Neural crest cell (in vitro differentiated cells): ENCODE measurements around the gene GAD2. TPM values are rescaled to one million over a fixed set of nuclear protein-coding genes. Genes with fewer than 3 reads are reported as not detected.

ENCODE experiments used
- DNase-seq: peaks from one replicate; pipeline ENCODE4 v3.0.0; 2021; ENCODE audit warnings: low read depth, mixed read lengths, low spot score
- H3K27ac Mint-ChIP-seq: one replicate; pipeline ENCODE4 v1.8.0; 2021; ENCODE audit warnings: mild to moderate bottlenecking, mixed read lengths; ENCODE audit not compliant: unreplicated experiment
- H3K27me3 Mint-ChIP-seq: 2 replicates; pipeline ENCODE4 v1.8.0; 2021; ENCODE audit warnings: low read depth, mild to moderate bottlenecking, mixed read lengths
- H3K36me3 Mint-ChIP-seq: 2 replicates; pipeline ENCODE4 v1.8.0; 2021; ENCODE audit warnings: low read depth, mild to moderate bottlenecking, mixed read lengths
- H3K4me1 Mint-ChIP-seq: 2 replicates; pipeline ENCODE4 v1.8.0; 2021; ENCODE audit warnings: mixed read lengths
- H3K4me3 Mint-ChIP-seq: one replicate; pipeline ENCODE4 v1.8.0; 2021; ENCODE audit warnings: mild to moderate bottlenecking, mixed read lengths
- H3K9me3 Mint-ChIP-seq: 2 replicates; pipeline ENCODE4 v1.8.0; 2021; ENCODE audit warnings: mixed read lengths
- total RNA-seq: library from RNA; stranded (reverse); gene quantifications from 2 replicates; pipeline ENCODE4 v1.2.1, GENCODE V29; 2021
- TF ChIP-seq, protein P1 (sequence below): fragments of 200-600 bp; sonication (generic); conservative IDR thresholded peaks from 2 replicates; pipeline ENCODE4 v1.5.0; 2021; ENCODE audit warnings: antibody characterized with exemption, mild to moderate bottlenecking

GAD2 gene
- total RNA-seq, 1 donor from 2014 or later = 0.14 TPM

DNA sequence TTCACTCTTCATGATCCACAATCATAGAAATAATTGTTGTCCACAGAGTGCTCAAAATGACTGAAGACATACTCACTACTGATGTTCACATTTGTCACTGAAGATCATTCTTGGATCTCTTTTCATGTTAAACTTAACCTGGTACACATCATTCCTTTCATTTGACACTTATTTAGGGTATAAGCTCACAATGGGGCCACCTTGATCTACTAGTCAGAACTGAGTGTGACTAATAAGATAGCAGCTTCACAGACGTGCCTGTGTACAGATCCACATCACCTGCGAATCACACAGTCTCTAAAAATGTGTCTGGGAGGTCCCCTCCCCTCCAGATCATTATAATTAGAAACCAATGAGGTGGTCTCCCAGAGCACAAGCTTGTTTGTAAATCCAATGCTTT is 21.8 kb downstream of the GAD2 start:
- Mint-ChIP-seq H3K36me3 (no peaks in the 10 kb centered on the region), H3K27ac (no peak overlapping the region), H3K27me3 (peaks cover 25% of the 10 kb centered on the region), H3K4me1 (peaks cover 8% of the 10 kb centered on the region), H3K4me3 (no peak overlapping the region), H3K9me3 (no peaks in the 10 kb centered on the region)
- DNase-seq = no peak
- TF ChIP-seq, protein P1, sequence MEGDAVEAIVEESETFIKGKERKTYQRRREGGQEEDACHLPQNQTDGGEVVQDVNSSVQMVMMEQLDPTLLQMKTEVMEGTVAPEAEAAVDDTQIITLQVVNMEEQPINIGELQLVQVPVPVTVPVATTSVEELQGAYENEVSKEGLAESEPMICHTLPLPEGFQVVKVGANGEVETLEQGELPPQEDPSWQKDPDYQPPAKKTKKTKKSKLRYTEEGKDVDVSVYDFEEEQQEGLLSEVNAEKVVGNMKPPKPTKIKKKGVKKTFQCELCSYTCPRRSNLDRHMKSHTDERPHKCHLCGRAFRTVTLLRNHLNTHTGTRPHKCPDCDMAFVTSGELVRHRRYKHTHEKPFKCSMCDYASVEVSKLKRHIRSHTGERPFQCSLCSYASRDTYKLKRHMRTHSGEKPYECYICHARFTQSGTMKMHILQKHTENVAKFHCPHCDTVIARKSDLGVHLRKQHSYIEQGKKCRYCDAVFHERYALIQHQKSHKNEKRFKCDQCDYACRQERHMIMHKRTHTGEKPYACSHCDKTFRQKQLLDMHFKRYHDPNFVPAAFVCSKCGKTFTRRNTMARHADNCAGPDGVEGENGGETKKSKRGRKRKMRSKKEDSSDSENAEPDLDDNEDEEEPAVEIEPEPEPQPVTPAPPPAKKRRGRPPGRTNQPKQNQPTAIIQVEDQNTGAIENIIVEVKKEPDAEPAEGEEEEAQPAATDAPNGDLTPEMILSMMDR = no peak

DNA sequence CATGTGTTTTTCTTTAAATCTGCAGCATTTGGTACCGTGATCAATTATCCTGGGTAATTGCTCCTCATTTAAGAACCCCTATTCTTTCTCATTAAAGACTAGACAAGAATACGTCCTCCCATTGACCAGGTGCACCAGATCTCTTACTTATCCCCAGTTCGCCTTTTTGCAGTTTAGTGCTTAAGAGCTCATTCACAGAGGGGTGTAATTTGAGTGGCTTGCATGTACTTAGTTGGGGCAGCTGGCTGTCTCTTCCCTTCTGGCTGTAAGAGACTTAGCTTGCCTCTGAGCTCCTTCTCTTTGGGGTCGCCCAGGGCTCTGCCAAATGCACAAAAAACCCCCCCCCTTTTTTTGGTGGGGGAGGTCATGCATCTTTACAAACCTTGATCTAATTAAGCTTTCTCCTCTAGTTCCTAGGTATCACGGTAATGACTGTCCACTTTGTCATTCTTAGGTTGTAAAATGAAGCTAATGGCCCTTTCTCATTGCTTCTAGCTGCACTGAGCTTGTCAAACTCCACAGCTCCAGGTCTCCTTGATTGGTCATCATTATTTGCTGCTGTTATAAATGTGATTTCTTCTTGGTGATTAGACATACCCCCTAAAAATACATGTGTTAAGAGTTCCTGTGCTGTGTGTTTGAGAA is 26.3 kb downstream of the GAD2 start:
- H3K36me3 Mint-ChIP-seq = no peaks in the 10 kb centered on the region
- no peak for DNase-seq
- peaks cover 8% of the 10 kb centered on the region for H3K4me1 Mint-ChIP-seq
- H3K4me3 Mint-ChIP-seq = no peak overlapping the region
- no peak overlapping the region for H3K27ac Mint-ChIP-seq
- TF ChIP-seq, protein P1 = no peak
- H3K9me3 Mint-ChIP-seq = peaks cover 2% of the 10 kb centered on the region
- H3K27me3 Mint-ChIP-seq = peaks cover 29% of the 10 kb centered on the region

DNA sequence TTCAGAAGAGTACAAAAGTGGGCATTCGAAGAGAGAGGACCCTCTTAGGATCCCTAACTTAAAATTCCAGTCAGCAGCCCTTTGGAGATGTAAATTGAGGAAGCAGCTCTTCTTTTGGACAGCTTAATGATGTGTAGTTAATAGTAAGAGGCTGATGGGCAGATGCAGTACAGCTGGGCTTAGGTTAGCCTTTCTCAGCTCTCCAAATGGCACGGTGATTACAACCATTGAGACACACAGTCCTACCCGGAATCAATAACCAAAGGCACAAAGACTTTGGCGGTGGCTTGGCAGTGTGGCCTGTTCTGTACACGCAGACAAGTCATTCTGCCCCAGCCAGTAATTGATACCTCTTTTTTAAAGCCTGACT is 26.8 kb downstream of the GAD2 start:
- Mint-ChIP-seq H3K27ac (no peak overlapping the region), H3K4me1 (peaks cover 8% of the 10 kb centered on the region), H3K27me3 (peaks cover 29% of the 10 kb centered on the region), H3K9me3 (peaks cover 2% of the 10 kb centered on the region), H3K36me3 (no peaks in the 10 kb centered on the region), H3K4me3 (no peak overlapping the region)
- TF ChIP-seq, protein P1 = no peak
- no peak for DNase-seq

DNA sequence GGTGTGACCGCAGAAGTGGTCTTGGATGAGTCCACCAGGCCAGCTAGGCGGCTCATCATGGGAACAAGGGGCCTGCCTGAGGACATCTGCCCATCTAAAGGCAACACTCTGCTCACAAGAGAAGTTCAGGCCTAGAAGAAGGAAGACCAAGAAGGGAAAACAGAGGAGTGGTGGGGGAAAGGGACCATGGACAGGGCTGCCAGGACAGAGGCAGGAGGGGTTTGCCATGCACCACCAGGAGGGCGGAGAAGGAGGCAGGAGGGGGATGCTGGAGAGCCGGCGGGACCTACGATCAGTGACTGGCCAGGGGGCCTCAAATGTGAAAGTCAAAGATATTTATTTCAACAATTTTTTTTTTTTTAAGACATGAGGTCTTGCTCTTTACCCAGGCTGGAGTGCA is 33.1 kb downstream of the GAD2 start:
- TF ChIP-seq, protein P1 = no peak
- no peak overlapping the region for H3K4me3 Mint-ChIP-seq
- H3K27me3 Mint-ChIP-seq = peaks cover 7% of the 10 kb centered on the region
- DNase-seq = no peak
- H3K27ac Mint-ChIP-seq = no peak overlapping the region
- H3K36me3 Mint-ChIP-seq = no peaks in the 10 kb centered on the region
- peaks cover 2% of the 10 kb centered on the region for H3K9me3 Mint-ChIP-seq
- no peaks in the 10 kb centered on the region for H3K4me1 Mint-ChIP-seq

DNA sequence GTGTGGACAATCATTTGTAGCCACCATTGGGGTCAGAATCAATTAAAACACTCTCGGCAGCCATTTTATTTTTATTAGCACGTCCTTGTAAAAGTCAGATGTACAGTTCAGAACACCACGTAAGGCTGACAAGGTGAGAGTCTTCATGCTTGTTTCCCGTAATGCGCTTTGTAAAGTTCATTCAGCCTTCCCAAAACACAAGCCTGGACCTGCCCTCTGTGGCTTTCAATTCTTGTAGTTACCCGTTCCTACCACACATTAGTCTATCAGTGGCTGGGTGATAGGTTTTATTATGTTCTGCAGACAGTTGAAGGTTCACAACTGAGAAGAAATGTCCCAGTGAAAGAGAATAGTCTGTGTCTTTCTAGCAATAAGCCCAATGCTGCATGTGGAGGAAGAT is 35.4 kb downstream of the GAD2 start:
- Mint-ChIP-seq H3K9me3 (peaks cover 2% of the 10 kb centered on the region), H3K27ac (no peak overlapping the region), H3K4me3 (no peak overlapping the region), H3K4me1 (no peaks in the 10 kb centered on the region), H3K27me3 (peaks cover 20% of the 10 kb centered on the region), H3K36me3 (no peaks in the 10 kb centered on the region)
- no peak for DNase-seq
- TF ChIP-seq, protein P1 = no peak
